ENCODE data around the gene MKLN1. TPM values are rescaled to one million over a fixed set of nuclear protein-coding genes. Genes with fewer than 3 reads are reported as not detected.

MKLN1 gene
- polyA plus RNA-seq, 2 of the 4 experiments (the other 2 are of a cell fraction): 39.6 to 84.5 TPM

- DNase-seq (ENCODE audit: low read depth in 1 of 2, low spot score in 1 of 2) (peak in 1 of 2 experiments; percentile 48), FAIRE-seq (no peak), ATAC-seq (peak in 1 of 2 experiments; percentile 41; a peak in 3 of 6 replicates)
- Histone ChIP-seq H3K4me1 (peaks cover 46% of the 10 kb centered on the region), H3K9me3 (no peaks in the 10 kb centered on the region), H3K4me3 (no peak overlapping the region), H3K4me2 (peak overlapping the region; percentile 8; the same call in 2 of the 3 replicates), H3K27ac (peak overlapping the region; percentile 37 to 86)
- 54% methylated on average over 18 of the region's 18 CpGs for WGBS (ENCODE audit: missing lambda C conversion rate)
- CTCF ChIA-PET: interaction anchor here (0.6 to 1.2 kb wide), 2 partner anchors 18 to 31 kb away, joined by 3 read pairs; no protein-coding TSS in a partner anchor
- POLR2A ChIA-PET: no interaction called here
- TF ChIP-seq NPAS2 (CRISPR knock-in tag; IDR thresholded peaks at IDR 0.05; ENCODE audit: borderline replicate concordance): no peak
- no peak for TF ChIP-seq SREBF2 (IDR thresholded peaks at IDR 0.05)
- 0 out of 2 replicates have a peak, but pooled peaks have one; percentile 23 for TF ChIP-seq MAX (IDR thresholded peaks at IDR 0.05)
- no peak for TF ChIP-seq RARB (CRISPR knock-in tag; IDR thresholded peaks at IDR 0.05)
- no peak for TF ChIP-seq CTCF (IDR thresholded peaks at IDR 0.05)
- no peak for TF ChIP-seq EHF (CRISPR knock-in tag; IDR thresholded peaks at IDR 0.05)
- TF ChIP-seq POLR2AphosphoS2 (conservative IDR thresholded peaks at IDR 0.05; ENCODE audit: low read length): no peak
- no peak for TF ChIP-seq RFX5 (IDR thresholded peaks at IDR 0.05)
- peak in 1 of 2 experiments; percentile 26; a peak in 1 of 5 replicates for TF ChIP-seq RAD21 (conservative IDR thresholded peaks at IDR 0.05 in 1 of 2, IDR thresholded peaks at IDR 0.05 in 1 of 2)
- no peak for TF ChIP-seq HOXB13 (CRISPR knock-in tag; IDR thresholded peaks at IDR 0.05; ENCODE audit: low read depth)
- 0 out of 3 replicates have a peak, but pooled peaks have one; percentile 10 for TF ChIP-seq SMC3 (IDR thresholded peaks at IDR 0.05)
These were observed 213.0 kb downstream of the MKLN1 start for GRCh38 chr7:131540491-131541162.

GRCh38 chr7:131543298-131543697, 215.6 kb downstream of the MKLN1 start:
- WGBS (ENCODE audit: missing lambda C conversion rate): 87% methylated on average over 4 of the region's 5 CpGs
- CTCF ChIA-PET: interaction anchor here (0.6 to 9.3 kb wide), 7 partner anchors 8 to 113 kb away, joined by 3 to 99 read pairs (median 12); no protein-coding TSS in a partner anchor
- ATAC-seq: no peak

More at GRCh38 chr7:131543298-131543697, 215.6 kb downstream of the MKLN1 start:
- no peak for FAIRE-seq
- POLR2A ChIA-PET: no interaction called here
- Histone ChIP-seq H3K9me3 (no peaks in the 10 kb centered on the region), H3K4me1 (peaks cover 46% of the 10 kb centered on the region), H3K4me3 (no peak overlapping the region), H3K27ac (no peak overlapping the region), H3K4me2 (no peak overlapping the region)
- no peak for TF ChIP-seq RCOR1 (IDR thresholded peaks at IDR 0.05; ENCODE audit: low read depth, low read length)
- TF ChIP-seq POLR2A (IDR thresholded peaks at IDR 0.05; ENCODE audit: low read length): no peak
- TF ChIP-seq HES2 (IDR thresholded peaks at IDR 0.05): no peak
- no peak for TF ChIP-seq ELK1 (IDR thresholded peaks at IDR 0.05; ENCODE audit: low read depth, low read length)
- TF ChIP-seq CHD2 (IDR thresholded peaks at IDR 0.05; ENCODE audit: low read length, partially characterized antibody): no peak
- no peak for TF ChIP-seq RNF2 (IDR thresholded peaks at IDR 0.05; ENCODE audit: borderline replicate concordance, low read depth)
- no peak for TF ChIP-seq POLR2AphosphoS2 (conservative IDR thresholded peaks at IDR 0.05; ENCODE audit: low read length)
- no peak for TF ChIP-seq MAFK (IDR thresholded peaks at IDR 0.05; ENCODE audit: partially characterized antibody)
- no peak for TF ChIP-seq ZSCAN20 (CRISPR knock-in tag; IDR thresholded peaks at IDR 0.05)
- TF ChIP-seq NPAS2 (CRISPR knock-in tag; IDR thresholded peaks at IDR 0.05; ENCODE audit: borderline replicate concordance): no peak
- no peak for TF ChIP-seq CTCF (IDR thresholded peaks at IDR 0.05)
- no peak for DNase-seq (ENCODE audit: low read depth in 1 of 2, low spot score in 1 of 2)
